Gastrocnemius medialis (tissue), 4 donors: ENCODE data around the gene SMARCA2.

ENCODE experiments used
- POLR2A ChIP-seq, 2 donors: fragments of 450-650 bp; IDR thresholded peaks; one replicate each; pipeline ENCODE4 v1.6.1; 2017; ENCODE audit warnings: antibody characterized with exemption in 2 of 2, mild to moderate bottlenecking in 2 of 2, moderate library complexity in 2 of 2
- TF ChIP-seq, protein P1 (sequence below), 5 experiments: fragments of 450-650 bp in 3 of 5; fragments of 200-600 bp in 2 of 5; sonication (generic) in 2 of 5; IDR thresholded peaks in 4 of 5; conservative IDR thresholded peaks in 1 of 5; 1 replicate in 4 of 5; 2 replicates in 1 of 5; pipeline ENCODE4 v1.5.1; 2016 to 2019; ENCODE audit warnings: antibody characterized with exemption in 5 of 5, mild to moderate bottlenecking in 3 of 5, moderate library complexity in 3 of 5

DNA sequence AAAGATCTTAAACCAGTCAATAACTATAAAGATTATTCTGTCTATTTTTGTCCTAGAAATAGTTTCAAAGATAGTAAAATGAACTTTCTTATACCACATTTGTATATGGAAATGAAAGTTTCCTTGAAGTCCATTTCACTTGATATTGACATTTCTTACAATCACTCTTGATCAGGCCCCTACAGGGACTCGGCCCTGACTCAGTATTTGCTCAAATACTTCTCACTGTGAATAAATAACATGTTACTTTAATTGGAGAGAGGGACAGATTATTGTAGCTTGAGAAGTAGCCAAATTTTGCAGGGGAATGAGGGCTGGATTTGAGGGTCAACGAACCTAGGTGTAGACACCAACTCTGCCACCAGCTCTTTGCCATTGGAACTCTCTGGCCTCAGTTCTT lies 25.6 kb upstream of the SMARCA2 start:
- TF ChIP-seq POLR2A (IDR thresholded peaks at IDR 0.05): no peak
- TF ChIP-seq, protein P1, sequence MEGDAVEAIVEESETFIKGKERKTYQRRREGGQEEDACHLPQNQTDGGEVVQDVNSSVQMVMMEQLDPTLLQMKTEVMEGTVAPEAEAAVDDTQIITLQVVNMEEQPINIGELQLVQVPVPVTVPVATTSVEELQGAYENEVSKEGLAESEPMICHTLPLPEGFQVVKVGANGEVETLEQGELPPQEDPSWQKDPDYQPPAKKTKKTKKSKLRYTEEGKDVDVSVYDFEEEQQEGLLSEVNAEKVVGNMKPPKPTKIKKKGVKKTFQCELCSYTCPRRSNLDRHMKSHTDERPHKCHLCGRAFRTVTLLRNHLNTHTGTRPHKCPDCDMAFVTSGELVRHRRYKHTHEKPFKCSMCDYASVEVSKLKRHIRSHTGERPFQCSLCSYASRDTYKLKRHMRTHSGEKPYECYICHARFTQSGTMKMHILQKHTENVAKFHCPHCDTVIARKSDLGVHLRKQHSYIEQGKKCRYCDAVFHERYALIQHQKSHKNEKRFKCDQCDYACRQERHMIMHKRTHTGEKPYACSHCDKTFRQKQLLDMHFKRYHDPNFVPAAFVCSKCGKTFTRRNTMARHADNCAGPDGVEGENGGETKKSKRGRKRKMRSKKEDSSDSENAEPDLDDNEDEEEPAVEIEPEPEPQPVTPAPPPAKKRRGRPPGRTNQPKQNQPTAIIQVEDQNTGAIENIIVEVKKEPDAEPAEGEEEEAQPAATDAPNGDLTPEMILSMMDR (IDR thresholded peaks at IDR 0.05 in 4 of 5, conservative IDR thresholded peaks at IDR 0.05 in 1 of 5): no peak
